ENCODE results near the gene NXT1.

The NXT1 gene

GRCh38 chr20:23367770-23368169 lies 17.2 kb downstream of the NXT1 start:
- no peak overlapping the region for H3K4me2 ChIP-seq (ENCODE audit: low read length)

GRCh38 chr20:23368316-23369071 lies 17.9 kb downstream of the NXT1 start:
- Histone ChIP-seq H3K9me2 (ENCODE audit: low read depth, low read length) (no peaks in the 10 kb centered on the region), H3K36me3 (ENCODE audit: insufficient read depth, low read length) (peaks cover 91% of the 10 kb centered on the region), H3K79me2 (ENCODE audit: insufficient read depth, low read length) (peaks cover 47% of the 10 kb centered on the region), H3K9me3 (ENCODE audit: low read length) (no peaks in the 10 kb centered on the region), H3K4me3 (ENCODE audit: low read depth, low read length, poor library complexity, severe bottlenecking) (no peak overlapping the region), H3F3A (ENCODE audit: insufficient read depth, low read length) (no peaks in the 10 kb centered on the region), H3K27ac (ENCODE audit: low read depth, low read length, poor library complexity, severe bottlenecking) (no peak overlapping the region), H4K20me1 (ENCODE audit: insufficient read depth, low read length) (0 out of 2 replicates have a peak, but pooled peaks cover 2% of the 10 kb centered on the region), H2AFZ (ENCODE audit: low read length) (no peak overlapping the region), H3K27me3 (ENCODE audit: insufficient read depth, low read length) (no peaks in the 10 kb centered on the region), H3K9ac (ENCODE audit: low read length) (no peak overlapping the region), H3K4me1 (ENCODE audit: insufficient read depth, low read length, severe bottlenecking) (peaks cover 38% of the 10 kb centered on the region), H3K4me2 (ENCODE audit: low read length) (no peak overlapping the region)
- TF ChIP-seq EZH2 (IDR thresholded peaks at IDR 0.05; ENCODE audit: borderline replicate concordance, low read length): no peak
- no peak for TF ChIP-seq CTCF (IDR thresholded peaks at IDR 0.05; ENCODE audit: low read length)

More at GRCh38 chr20:23367770-23368169, 17.2 kb downstream of the NXT1 start:
- Histone ChIP-seq H3K4me3 (ENCODE audit: low read depth, low read length, poor library complexity, severe bottlenecking) (no peak overlapping the region), H3K27me3 (ENCODE audit: insufficient read depth, low read length) (no peaks in the 10 kb centered on the region), H3K27ac (ENCODE audit: low read depth, low read length, poor library complexity, severe bottlenecking) (no peak overlapping the region), H3K79me2 (ENCODE audit: insufficient read depth, low read length) (peaks cover 54% of the 10 kb centered on the region), H3K9ac (ENCODE audit: low read length) (no peak overlapping the region), H3K4me1 (ENCODE audit: insufficient read depth, low read length, severe bottlenecking) (peaks cover 45% of the 10 kb centered on the region), H3K9me3 (ENCODE audit: low read length) (no peaks in the 10 kb centered on the region), H4K20me1 (ENCODE audit: insufficient read depth, low read length) (0 out of 2 replicates have a peak, but pooled peaks cover 2% of the 10 kb centered on the region), H3K36me3 (ENCODE audit: insufficient read depth, low read length) (peaks cover 83% of the 10 kb centered on the region), H2AFZ (ENCODE audit: low read length) (no peak overlapping the region), H3F3A (ENCODE audit: insufficient read depth, low read length) (no peaks in the 10 kb centered on the region), H3K9me2 (ENCODE audit: low read depth, low read length) (no peaks in the 10 kb centered on the region)
- no peak for TF ChIP-seq CTCF (IDR thresholded peaks at IDR 0.05; ENCODE audit: low read length)
- TF ChIP-seq EZH2 (IDR thresholded peaks at IDR 0.05; ENCODE audit: borderline replicate concordance, low read length): no peak

- H3K4me3 ChIP-seq (ENCODE audit: low read depth, low read length, poor library complexity, severe bottlenecking): no peak overlapping the region
- no peak overlapping the region for H3K27ac ChIP-seq (ENCODE audit: low read depth, low read length, poor library complexity, severe bottlenecking)
- no peaks in the 10 kb centered on the region for H3K27me3 ChIP-seq (ENCODE audit: insufficient read depth, low read length)
- no peak overlapping the region for H3K9ac ChIP-seq (ENCODE audit: low read length)
- H4K20me1 ChIP-seq (ENCODE audit: insufficient read depth, low read length): 0 out of 2 replicates have a peak, but pooled peaks cover 2% of the 10 kb centered on the region
- peaks cover 39% of the 10 kb centered on the region for H3K79me2 ChIP-seq (ENCODE audit: insufficient read depth, low read length)
- no peak for TF ChIP-seq EZH2 (IDR thresholded peaks at IDR 0.05; ENCODE audit: borderline replicate concordance, low read length)
- peaks cover 97% of the 10 kb centered on the region for H3K36me3 ChIP-seq (ENCODE audit: insufficient read depth, low read length)
- no peak overlapping the region for H2AFZ ChIP-seq (ENCODE audit: low read length)
- H3F3A ChIP-seq (ENCODE audit: insufficient read depth, low read length): no peaks in the 10 kb centered on the region
- no peak overlapping the region for H3K4me2 ChIP-seq (ENCODE audit: low read length)
- H3K9me3 ChIP-seq (ENCODE audit: low read length): no peaks in the 10 kb centered on the region
- H3K9me2 ChIP-seq (ENCODE audit: low read depth, low read length): no peaks in the 10 kb centered on the region
- H3K4me1 ChIP-seq (ENCODE audit: insufficient read depth, low read length, severe bottlenecking): peaks cover 30% of the 10 kb centered on the region
These were observed 18.7 kb downstream of the NXT1 start for GRCh38 chr20:23369072-23369823.

Data from OCI-LY1 (cell line).